Caco-2 (cell line): ENCODE data around the gene STK10. TPM values are rescaled to one million over a fixed set of nuclear protein-coding genes. Genes with fewer than 3 reads are reported as not detected.

ENCODE experiments used
- BruUV-seq: library from RNA; stranded (reverse); fragments of 400-500 nt; replicated peaks from 2 replicates; lab custom pipeline; 2021; lab: Mats Ljungman, UMichigan
- CTCF ChIA-PET: fragments of 300-600 bp; sonication (Branson Sonifier 250); formaldehyde crosslinking; loops from one replicate; lab custom pipeline; 2022; ENCODE audit warnings: antibody characterized with exemption; lab: Charles Lee
- POLR2A ChIA-PET: fragments of 300-600 bp; sonication (Branson Sonifier 250); formaldehyde crosslinking; loops from one replicate; lab custom pipeline; 2022; ENCODE audit warnings: antibody characterized with exemption; lab: Charles Lee
- DNase-seq, 2 experiments: peaks; one replicate each; pipeline versions ENCODE4 v3.0.0 to v3.0.0-alpha.2; 2020 to 2022
- H3K27me3 ChIP-seq: replicated peaks from 2 replicates; pipeline ENCODE4 v1.6.0; 2011; ENCODE audit warnings: low read length; ENCODE audit not compliant: control insufficient read depth, insufficient read depth
- H3K36me3 ChIP-seq: 2 replicates; pipeline ENCODE4 v1.5.1; 2011; ENCODE audit warnings: low read length; ENCODE audit not compliant: control insufficient read depth, insufficient read depth
- H3K4me1 ChIP-seq: fragments of 250-450 bp; sonication (Bioruptor Pico); 2 replicates; pipeline ENCODE4 v1.5.1; 2020; ENCODE audit warnings: mild to moderate bottlenecking
- H3K4me3 ChIP-seq: 2 replicates; pipeline ENCODE4 v1.5.1; 2011; ENCODE audit warnings: low read depth, mild to moderate bottlenecking, control low read depth, low read length
- H3K9me3 ChIP-seq: fragments of 250-450 bp; sonication (Bioruptor Pico); 2 replicates; pipeline ENCODE4 v1.5.1; 2020; ENCODE audit warnings: mild to moderate bottlenecking, moderate library complexity
- H3K27ac Mint-ChIP-seq: one replicate; pipeline ENCODE4 v1.8.0; 2022; ENCODE audit warnings: mixed read lengths; ENCODE audit not compliant: unreplicated experiment
- H3K27me3 Mint-ChIP-seq: one replicate; pipeline ENCODE4 v1.8.0; 2022; ENCODE audit warnings: mixed read lengths; ENCODE audit not compliant: insufficient read depth, unreplicated experiment
- H3K36me3 Mint-ChIP-seq: one replicate; pipeline ENCODE4 v1.8.0; 2022; ENCODE audit warnings: mild to moderate bottlenecking, mixed read lengths; ENCODE audit not compliant: insufficient read depth, unreplicated experiment
- H3K4me1 Mint-ChIP-seq: one replicate; pipeline ENCODE4 v1.8.0; 2022; ENCODE audit warnings: low read depth, mixed read lengths; ENCODE audit not compliant: unreplicated experiment
- H3K4me3 Mint-ChIP-seq: one replicate; pipeline ENCODE4 v1.8.0; 2022; ENCODE audit warnings: mild to moderate bottlenecking, moderate library complexity, mixed read lengths; ENCODE audit not compliant: unreplicated experiment
- H3K9me3 Mint-ChIP-seq: one replicate; pipeline ENCODE4 v1.8.0; 2022; ENCODE audit warnings: mixed read lengths; ENCODE audit not compliant: unreplicated experiment
- CTCF ChIP-seq, 2 experiments: fragments of 200-600 bp in 1 of 2; IDR thresholded peaks; 1 replicate in 1 of 2; 2 replicates in 1 of 2; pipeline versions ENCODE4 v1.5.1 to v1.8.0; 2011 to 2022; ENCODE audit warnings: antibody characterized with exemption in 1 of 2, control low read depth in 1 of 2, inconsistent platforms in 1 of 2, low read depth in 1 of 2, low read length in 1 of 2, mild to moderate bottlenecking in 1 of 2, moderate library complexity in 1 of 2; ENCODE audit not compliant: insufficient read depth in 1 of 2, severe bottlenecking in 1 of 2, unreplicated experiment in 1 of 2
- intact Hi-C: fragments of 100-400 bp; cut with micrococcal nuclease; formaldehyde crosslinking; loops from one replicate; pipeline ENCODE4 v1.10.0; 2022; ENCODE audit not compliant: unreplicated experiment
- total RNA-seq: library from RNA; stranded (reverse); gene quantifications from 2 replicates; pipeline ENCODE4 v1.2.3, GENCODE V29; 2022

STK10 gene
- total RNA-seq, 1 experiment from 2014 or later, result 10.3 TPM

- Histone ChIP-seq H3K4me3 (no peak overlapping the region), H3K9me3 (no peaks in the 10 kb centered on the region), H3K4me1 (peaks cover 9% of the 10 kb centered on the region; the same call in 1 of the 2 replicates), H3K27me3 (no peaks in the 10 kb centered on the region), H3K36me3 (no peaks in the 10 kb centered on the region)
- BruUV-seq, result no TSS peak
- TF ChIP-seq CTCF (IDR thresholded peaks at IDR 0.05; ENCODE audit: insufficient read depth in 1 of 2, low read depth in 1 of 2, low read length in 1 of 2, severe bottlenecking in 1 of 2, unreplicated experiment in 1 of 2), result no peak
- Mint-ChIP-seq H3K9me3 (no peaks in the 10 kb centered on the region), H3K4me1 (peaks cover 5% of the 10 kb centered on the region), H3K36me3 (peaks cover 18% of the 10 kb centered on the region), H3K27me3 (no peaks in the 10 kb centered on the region), H3K27ac (no peak overlapping the region), H3K4me3 (no peak overlapping the region)
- intact Hi-C loops, result no loop called here
- no peak for DNase-seq
- ChIA-PET CTCF (no interaction called here), POLR2A (no interaction called here)
These were observed 76.2 kb downstream of the STK10 start for GRCh38 chr5:172111852-172112225.

- no peak overlapping the region for H3K4me3 ChIP-seq
- POLR2A ChIA-PET, result no interaction called here
- H3K4me3 Mint-ChIP-seq, result no peak overlapping the region
These were observed 76.8 kb downstream of the STK10 start for GRCh38 chr5:172110921-172111851.

More at GRCh38 chr5:172110921-172111851, 76.8 kb downstream of the STK10 start:
- H3K27ac Mint-ChIP-seq, result no peak overlapping the region
- H3K27me3 ChIP-seq, result no peaks in the 10 kb centered on the region
- H3K9me3 Mint-ChIP-seq, result no peaks in the 10 kb centered on the region
- H3K36me3 Mint-ChIP-seq, result peaks cover 18% of the 10 kb centered on the region
- DNase-seq, result no peak
- CTCF ChIA-PET, result no interaction called here
- no peaks in the 10 kb centered on the region for H3K27me3 Mint-ChIP-seq
- peaks cover 13% of the 10 kb centered on the region; the same call in 1 of the 2 replicates for H3K4me1 ChIP-seq
- TF ChIP-seq CTCF (IDR thresholded peaks at IDR 0.05; ENCODE audit: insufficient read depth in 1 of 2, low read depth in 1 of 2, low read length in 1 of 2, severe bottlenecking in 1 of 2, unreplicated experiment in 1 of 2), result no peak
- H3K9me3 ChIP-seq, result no peaks in the 10 kb centered on the region
- peaks cover 7% of the 10 kb centered on the region for H3K4me1 Mint-ChIP-seq
- intact Hi-C loops, result no loop called here
- H3K36me3 ChIP-seq, result no peaks in the 10 kb centered on the region
- BruUV-seq, result no TSS peak
